HG02943 (cell line): Measurements from ENCODE around the gene CUL1.

Experiments used
- ATAC-seq: cut with Tn5 transposase; IDR thresholded peaks from one replicate; pipeline ENCODE4 v1.9.1; 2021; ENCODE audit warnings: mild to moderate bottlenecking, low read depth, moderate library complexity; ENCODE audit not compliant: unreplicated experiment

Gene CUL1

GRCh38 chr7:148715027-148715426 is 16.3 kb downstream of the CUL1 start:
- ATAC-seq: no peak

- ATAC-seq: no peak
Measured at GRCh38 chr7:148717266-148717793, 18.6 kb downstream of the CUL1 start.

GRCh38 chr7:148718431-148718830 is 19.7 kb downstream of the CUL1 start:
- ATAC-seq: no peak

- ATAC-seq: no peak
Measured at GRCh38 chr7:148719753-148720152, 21.1 kb downstream of the CUL1 start.

- no peak for ATAC-seq
Measured at GRCh38 chr7:148720472-148720871, 21.8 kb downstream of the CUL1 start.

- ATAC-seq: no peak
Measured at GRCh38 chr7:148721390-148721789, 22.7 kb downstream of the CUL1 start.

GRCh38 chr7:148722340-148723165 is 23.9 kb downstream of the CUL1 start:
- no peak for ATAC-seq

GRCh38 chr7:148723166-148723559 is 24.5 kb downstream of the CUL1 start:
- ATAC-seq: no peak

- no peak for ATAC-seq
Measured at GRCh38 chr7:148723846-148724245, 25.1 kb downstream of the CUL1 start.

- no peak for ATAC-seq
Measured at GRCh38 chr7:148726385-148726784, 27.7 kb downstream of the CUL1 start.

GRCh38 chr7:148727501-148728278 is 29.0 kb downstream of the CUL1 start:
- ATAC-seq: no peak

GRCh38 chr7:148729984-148730733 is 31.5 kb downstream of the CUL1 start:
- ATAC-seq: no peak

GRCh38 chr7:148732862-148733261 is 34.2 kb downstream of the CUL1 start:
- ATAC-seq: no peak

GRCh38 chr7:148733496-148733895 is 34.8 kb downstream of the CUL1 start:
- no peak for ATAC-seq

GRCh38 chr7:148735141-148735540 is 36.4 kb downstream of the CUL1 start:
- ATAC-seq: no peak

- no peak for ATAC-seq
Measured at GRCh38 chr7:148735967-148736366, 37.3 kb downstream of the CUL1 start.

- no peak for ATAC-seq
Measured at GRCh38 chr7:148738737-148739535, 40.2 kb downstream of the CUL1 start.

GRCh38 chr7:148746135-148746534 is 47.4 kb downstream of the CUL1 start:
- ATAC-seq: no peak

- ATAC-seq: no peak
Measured at GRCh38 chr7:148747274-148747673, 48.6 kb downstream of the CUL1 start.
